GM19463 (cell line): Measurements from ENCODE around the gene LRP1B.
"Not testable (repeated sequence)": the region's sequence is repeated elsewhere in the genome, so short reads cannot be mapped to it uniquely, and the experiment has no call there.

ENCODE experiments used
- ATAC-seq: cut with Tn5 transposase; IDR thresholded peaks from one replicate; pipeline ENCODE4 v1.9.1; 2021; ENCODE audit warnings: mild to moderate bottlenecking, moderate library complexity; ENCODE audit not compliant: unreplicated experiment

LRP1B gene

GRCh38 chr2:141201016-141201565 lies 929.7 kb downstream of the LRP1B start:
- no peak for ATAC-seq

GRCh38 chr2:141200191-141200590 lies 930.6 kb downstream of the LRP1B start:
- ATAC-seq = no peak

GRCh38 chr2:141199711-141200110 lies 931.1 kb downstream of the LRP1B start:
- no peak for ATAC-seq

GRCh38 chr2:141195087-141195486 lies 935.7 kb downstream of the LRP1B start:
- no peak for ATAC-seq

- ATAC-seq = no peak
These were observed 943.8 kb downstream of the LRP1B start for GRCh38 chr2:141187075-141187439.

GRCh38 chr2:141186413-141187074 lies 944.3 kb downstream of the LRP1B start:
- ATAC-seq = no peak

GRCh38 chr2:141182246-141182645 lies 948.6 kb downstream of the LRP1B start:
- no peak for ATAC-seq

GRCh38 chr2:141169117-141169516 lies 961.7 kb downstream of the LRP1B start:
- not testable (repeated sequence) for ATAC-seq

GRCh38 chr2:141162314-141162713 lies 968.5 kb downstream of the LRP1B start:
- ATAC-seq = no peak

GRCh38 chr2:141151611-141152286 lies 979.1 kb downstream of the LRP1B start:
- ATAC-seq = no peak

GRCh38 chr2:141142025-141142424 lies 988.8 kb downstream of the LRP1B start:
- no peak for ATAC-seq

- ATAC-seq = no peak
These were observed 993.6 kb downstream of the LRP1B start for GRCh38 chr2:141137122-141137693.

- ATAC-seq = no peak
These were observed 996.9 kb downstream of the LRP1B start for GRCh38 chr2:141133883-141134282.

GRCh38 chr2:141125432-141125831 lies 1005.4 kb downstream of the LRP1B start:
- no peak for ATAC-seq

GRCh38 chr2:141118836-141119235 lies 1012.0 kb downstream of the LRP1B start:
- ATAC-seq = no peak

- no peak for ATAC-seq
These were observed 1017.5 kb downstream of the LRP1B start for GRCh38 chr2:141113301-141113700.

- no peak for ATAC-seq
These were observed 1021.2 kb downstream of the LRP1B start for GRCh38 chr2:141109633-141110032.

- no peak for ATAC-seq
These were observed 1025.1 kb downstream of the LRP1B start for GRCh38 chr2:141105763-141106162.

GRCh38 chr2:141103216-141103615 lies 1027.6 kb downstream of the LRP1B start:
- ATAC-seq = no peak

GRCh38 chr2:141079231-141079630 lies 1051.6 kb downstream of the LRP1B start:
- no peak for ATAC-seq

GRCh38 chr2:141075753-141076152 lies 1055.1 kb downstream of the LRP1B start:
- no peak for ATAC-seq

GRCh38 chr2:141068053-141068682 lies 1062.6 kb downstream of the LRP1B start:
- no peak for ATAC-seq
